ENCODE data around the gene SYNE3.

DNA sequence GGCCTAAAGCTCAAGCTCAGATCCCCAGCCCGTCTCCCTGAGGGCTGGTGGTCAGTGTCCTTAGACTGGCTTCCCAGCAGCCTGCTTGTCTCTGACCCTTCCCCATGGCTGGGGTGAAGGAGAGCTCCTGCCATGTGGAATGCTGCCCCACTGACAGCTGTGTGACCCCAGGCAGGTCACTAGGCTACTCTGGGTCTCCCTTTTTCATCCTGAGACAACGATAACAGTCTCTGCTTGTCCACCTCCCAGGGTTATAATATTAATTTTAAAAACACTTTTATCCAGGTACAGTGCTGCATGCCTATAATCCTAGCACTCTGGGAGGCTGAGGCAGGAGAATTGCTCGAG, 47.3 kb downstream of the SYNE3 start:
- TF ChIP-seq POLR2AphosphoS5 (IDR thresholded peaks at IDR 0.05; ENCODE audit: low read depth, low read length), result no peak
- TF ChIP-seq, protein P1, sequence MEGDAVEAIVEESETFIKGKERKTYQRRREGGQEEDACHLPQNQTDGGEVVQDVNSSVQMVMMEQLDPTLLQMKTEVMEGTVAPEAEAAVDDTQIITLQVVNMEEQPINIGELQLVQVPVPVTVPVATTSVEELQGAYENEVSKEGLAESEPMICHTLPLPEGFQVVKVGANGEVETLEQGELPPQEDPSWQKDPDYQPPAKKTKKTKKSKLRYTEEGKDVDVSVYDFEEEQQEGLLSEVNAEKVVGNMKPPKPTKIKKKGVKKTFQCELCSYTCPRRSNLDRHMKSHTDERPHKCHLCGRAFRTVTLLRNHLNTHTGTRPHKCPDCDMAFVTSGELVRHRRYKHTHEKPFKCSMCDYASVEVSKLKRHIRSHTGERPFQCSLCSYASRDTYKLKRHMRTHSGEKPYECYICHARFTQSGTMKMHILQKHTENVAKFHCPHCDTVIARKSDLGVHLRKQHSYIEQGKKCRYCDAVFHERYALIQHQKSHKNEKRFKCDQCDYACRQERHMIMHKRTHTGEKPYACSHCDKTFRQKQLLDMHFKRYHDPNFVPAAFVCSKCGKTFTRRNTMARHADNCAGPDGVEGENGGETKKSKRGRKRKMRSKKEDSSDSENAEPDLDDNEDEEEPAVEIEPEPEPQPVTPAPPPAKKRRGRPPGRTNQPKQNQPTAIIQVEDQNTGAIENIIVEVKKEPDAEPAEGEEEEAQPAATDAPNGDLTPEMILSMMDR (IDR thresholded peaks at IDR 0.05), result no peak
